ENCODE results near the gene KIF9.
A peak's percentile ranks its signal among the peaks of the same experiment; 100 is the strongest.
"Not testable (repeated sequence)": the region's sequence is repeated elsewhere in the genome, so short reads cannot be mapped to it uniquely, and the experiment has no call there.

The KIF9 gene

GRCh38 chr3:47293822-47294221 is 11.2 kb upstream of the KIF9 start:
- no peak for DNase-seq (ENCODE audit: low read depth)

- DNase-seq (ENCODE audit: low read depth) = not testable (repeated sequence)
These were observed 9.3 kb upstream of the KIF9 start for GRCh38 chr3:47291754-47292420.

GRCh38 chr3:47291158-47291753 is 8.7 kb upstream of the KIF9 start:
- no peak for DNase-seq (ENCODE audit: low read depth)

GRCh38 chr3:47288966-47289910 is 6.6 kb upstream of the KIF9 start:
- DNase-seq (ENCODE audit: low read depth) = no peak

- peak; percentile 7 for DNase-seq (ENCODE audit: low read depth)
These were observed 1.2 kb upstream of the KIF9 start for GRCh38 chr3:47283591-47284364.

GRCh38 chr3:47283193-47283537 is 566 bp upstream of the KIF9 start:
- no peak for DNase-seq (ENCODE audit: low read depth)

GRCh38 chr3:47280519-47280918 is 2.1 kb downstream of the KIF9 start:
- DNase-seq (ENCODE audit: low read depth) = no peak

- DNase-seq (ENCODE audit: low read depth) = no peak
These were observed 6.0 kb downstream of the KIF9 start for GRCh38 chr3:47276558-47276957.

GRCh38 chr3:47274652-47275051 is 7.9 kb downstream of the KIF9 start:
- no peak for DNase-seq (ENCODE audit: low read depth)

GRCh38 chr3:47273564-47273963 is 9.0 kb downstream of the KIF9 start:
- no peak for DNase-seq (ENCODE audit: low read depth)

GRCh38 chr3:47270526-47270925 is 12.1 kb downstream of the KIF9 start:
- DNase-seq (ENCODE audit: low read depth) = no peak

- DNase-seq (ENCODE audit: low read depth) = no peak
These were observed 15.1 kb downstream of the KIF9 start for GRCh38 chr3:47267490-47267824.

- peak; percentile 30 for DNase-seq (ENCODE audit: low read depth)
These were observed 15.7 kb downstream of the KIF9 start for GRCh38 chr3:47266709-47267489.

- no peak for DNase-seq (ENCODE audit: low read depth)
These were observed 16.7 kb downstream of the KIF9 start for GRCh38 chr3:47265725-47266428.

- DNase-seq (ENCODE audit: low read depth) = no peak
These were observed 17.6 kb downstream of the KIF9 start for GRCh38 chr3:47265008-47265407.

- no peak for DNase-seq (ENCODE audit: low read depth)
These were observed 21.3 kb downstream of the KIF9 start for GRCh38 chr3:47261301-47261700.

- no peak for DNase-seq (ENCODE audit: low read depth)
These were observed 22.0 kb downstream of the KIF9 start for GRCh38 chr3:47260605-47261004.

- no peak for DNase-seq (ENCODE audit: low read depth)
These were observed 23.5 kb downstream of the KIF9 start for GRCh38 chr3:47259114-47259513.

GRCh38 chr3:47256331-47256730 is 26.3 kb downstream of the KIF9 start:
- DNase-seq (ENCODE audit: low read depth) = not testable (repeated sequence)

GRCh38 chr3:47251689-47252088 is 30.9 kb downstream of the KIF9 start:
- DNase-seq (ENCODE audit: low read depth) = no peak

- not testable (repeated sequence) for DNase-seq (ENCODE audit: low read depth)
These were observed 31.5 kb downstream of the KIF9 start for GRCh38 chr3:47251085-47251484.

All from activated T-cell treated with anti-CD3 and anti-CD28 coated beads for 24 hours (primary cell).